HCT116 (cell line): ENCODE measurements around the gene STAB1. TPM values are rescaled to one million over a fixed set of nuclear protein-coding genes. Genes with fewer than 3 reads are reported as not detected.

Experiments
- ATAC-seq: fragments of 200-7000 bp; cut with Tn5 transposase; 2 replicates; pipeline ENCODE4 v1.9.1; 2020; ENCODE audit warnings: mild to moderate bottlenecking, moderate library complexity
- BruUV-seq: library from RNA; stranded (reverse); fragments of 400-500 nt; replicated peaks from 2 replicates; lab custom pipeline; 2021; lab: Mats Ljungman, UMichigan
- CTCF ChIA-PET: fragments of 300-600 bp; sonication (Branson Sonifier 250); formaldehyde crosslinking; loops from one replicate; lab custom pipeline; 2021; ENCODE audit warnings: antibody characterized with exemption; lab: Charles Lee
- POLR2A ChIA-PET: fragments of 300-600, 350-600 bp; sonication (Branson Sonifier 250); formaldehyde crosslinking; loops from one replicate; lab custom pipeline; 2021; ENCODE audit warnings: antibody characterized with exemption; lab: Charles Lee
- RAD21 ChIA-PET, 2 experiments: fragments of 300-600 bp; sonication (Branson Sonifier 250); formaldehyde crosslinking; loops; one replicate each; lab custom pipeline; 2023; ENCODE audit warnings: low total read pairs in 2 of 2; ENCODE audit not compliant: uncharacterized antibody in 2 of 2, unreplicated experiment in 2 of 2, low non-redundant PET in 1 of 2; lab: Charles Lee
- DNase-seq: peaks from one replicate; pipeline ENCODE4 v3.0.0-alpha.2; 2010; ENCODE audit warnings: low read depth, low spot score
- H2AFZ ChIP-seq: fragments of 200-600 bp; shearing (Covaris generic), sonication (generic); 2 replicates; pipeline ENCODE4 v1.6.1; 2017; ENCODE audit warnings: low read depth, mixed run types, mixed read lengths, antibody characterized with exemption, low read length; ENCODE audit not compliant: poor library complexity, severe bottlenecking
- H3K27ac ChIP-seq: 2 replicates; pipeline ENCODE4 v1.5.1; 2012; ENCODE audit warnings: low read depth, low read length
- H3K27me3 ChIP-seq: fragments of 200-600 bp; sonication (generic); 2 replicates; pipeline ENCODE4 v1.6.1; 2016; ENCODE audit warnings: mixed run types, low read length, mixed read lengths; ENCODE audit not compliant: insufficient read depth
- H3K36me3 ChIP-seq, 2 experiments: fragments of 200-500 bp in 1 of 2; fragments of 200-600 bp in 1 of 2; sonication (Bioruptor generic) in 1 of 2; sonication (generic) in 1 of 2; 2 replicates each; pipeline versions ENCODE4 v1.5.1 to v1.6.1; 2014 to 2016; ENCODE audit warnings: low read length in 2 of 2, inconsistent platforms in 1 of 2, mixed read lengths in 1 of 2, mixed run types in 1 of 2; ENCODE audit not compliant: insufficient read depth in 2 of 2, control insufficient read depth in 1 of 2
- H3K4me1 ChIP-seq, 2 experiments: fragments of 200-600 bp in 1 of 2; sonication (generic) in 1 of 2; 2 replicates each; pipeline versions ENCODE4 v1.5.1 to v1.6.1; 2012 to 2017; ENCODE audit warnings: low read length in 2 of 2, inconsistent platforms in 1 of 2, mild to moderate bottlenecking in 1 of 2, mixed read lengths in 1 of 2, mixed run types in 1 of 2, moderate library complexity in 1 of 2; ENCODE audit not compliant: insufficient read depth in 2 of 2, control insufficient read depth in 1 of 2
- H3K4me2 ChIP-seq: fragments of 200-600 bp; sonication (generic); 2 replicates; pipeline ENCODE4 v1.6.1; 2017; ENCODE audit warnings: mixed run types, low read length, mixed read lengths
- H3K4me3 ChIP-seq, 2 experiments: fragments of 200-600 bp in 1 of 2; sonication (generic) in 1 of 2; replicated peaks in 1 of 2; 2 replicates each; pipeline ENCODE4 v1.5.1; 2011 to 2016; ENCODE audit warnings: low read length in 2 of 2, control low read depth in 1 of 2, low read depth in 1 of 2, mild to moderate bottlenecking in 1 of 2, mixed read lengths in 1 of 2, mixed run types in 1 of 2
- H3K79me2 ChIP-seq: fragments of 200-600 bp; sonication (generic); 2 replicates; pipeline ENCODE4 v1.6.1; 2017; ENCODE audit warnings: mild to moderate bottlenecking, mixed run types, low read length, moderate library complexity, mixed read lengths; ENCODE audit not compliant: insufficient read depth
- H3K9ac ChIP-seq: fragments of 200-600 bp; sonication (generic); 2 replicates; pipeline ENCODE4 v1.6.1; 2016; ENCODE audit warnings: low read length, mixed read lengths
- H3K9me2 ChIP-seq: fragments of 200-600 bp; sonication (generic), shearing (Covaris generic); 2 replicates; pipeline ENCODE4 v1.6.1; 2017; ENCODE audit warnings: mixed run types, mild to moderate bottlenecking, moderate library complexity; ENCODE audit not compliant: insufficient read depth
- H3K9me3 ChIP-seq, 2 experiments: fragments of 200-500 bp in 1 of 2; fragments of 200-600 bp in 1 of 2; sonication (Bioruptor generic) in 1 of 2; sonication (generic) in 1 of 2; 2 replicates each; pipeline ENCODE4 v1.6.1; 2014 to 2017; ENCODE audit warnings: low read length in 2 of 2, mixed read lengths in 2 of 2, inconsistent platforms in 1 of 2, low read depth in 1 of 2, mild to moderate bottlenecking in 1 of 2, mixed run types in 1 of 2, moderate library complexity in 1 of 2; ENCODE audit not compliant: control insufficient read depth in 1 of 2, insufficient read depth in 1 of 2
- H4K20me1 ChIP-seq: fragments of 200-600 bp; sonication (generic), shearing (Covaris generic); 2 replicates; pipeline ENCODE4 v1.6.1; 2017; ENCODE audit warnings: mixed run types, mild to moderate bottlenecking, moderate library complexity; ENCODE audit not compliant: insufficient read depth
- CEBPB ChIP-seq: IDR thresholded peaks from 2 replicates; pipeline ENCODE4 v1.6.1; 2012; ENCODE audit warnings: low read depth
- ELF1 ChIP-seq: IDR thresholded peaks from 2 replicates; pipeline ENCODE4 v1.6.1; 2012; ENCODE audit warnings: low read depth, borderline replicate concordance
- EZH2phosphoT487 ChIP-seq: fragments of 200-600 bp; IDR thresholded peaks from 2 replicates; pipeline ENCODE4 v1.6.1; 2018; ENCODE audit warnings: antibody characterized with exemption, borderline replicate concordance
- FOSL1 ChIP-seq: IDR thresholded peaks from 2 replicates; pipeline ENCODE4 v1.6.1; 2012; ENCODE audit warnings: low read depth
- JUND ChIP-seq: IDR thresholded peaks from 2 replicates; pipeline ENCODE4 v1.6.1; 2012
- POLR2A ChIP-seq: IDR thresholded peaks from 2 replicates; pipeline ENCODE4 v1.7.0; 2011; ENCODE audit warnings: borderline replicate concordance; ENCODE audit not compliant: insufficient read depth, insufficient read length; ENCODE audit errors: extremely low read depth
- SRF ChIP-seq: IDR thresholded peaks from 2 replicates; pipeline ENCODE4 v1.6.1; 2012; ENCODE audit warnings: low read depth
- ZNF274 ChIP-seq: fragments of 200-500 bp; sonication (Bioruptor generic); IDR thresholded peaks from 2 replicates; pipeline ENCODE4 v1.6.1; 2014; ENCODE audit warnings: mild to moderate bottlenecking, low read depth, low read length, inconsistent platforms
- intact Hi-C: fragments of 100-400 bp; cut with micrococcal nuclease; formaldehyde crosslinking; loops from 2 replicates; pipeline ENCODE4 v1.10.0; 2022
- total RNA-seq: library from RNA; stranded (reverse); gene quantifications from one replicate; pipeline ENCODE4 v1.2.1, GENCODE V29; 2021; ENCODE audit not compliant: unreplicated experiment
- TF ChIP-seq, protein P1 (sequence below): IDR thresholded peaks from 2 replicates; pipeline ENCODE4 v1.6.1; 2012
- TF ChIP-seq, protein P2 (sequence below): IDR thresholded peaks from 2 replicates; pipeline ENCODE4 v1.6.1; 2012
- TF ChIP-seq, protein P3 (sequence below): IDR thresholded peaks from 2 replicates; pipeline ENCODE4 v1.6.1; 2011; ENCODE audit warnings: mild to moderate bottlenecking, low read length, moderate library complexity; ENCODE audit not compliant: insufficient replicate concordance; ENCODE audit errors: extremely low read depth

The STAB1 gene
- total RNA-seq, 1 experiment from 2014 or later = 0.44 TPM

GRCh38 chr3:52539010-52539653, 44.0 kb downstream of the STAB1 start (continued):
- TF ChIP-seq CEBPB = no peak
- TF ChIP-seq, protein P1, sequence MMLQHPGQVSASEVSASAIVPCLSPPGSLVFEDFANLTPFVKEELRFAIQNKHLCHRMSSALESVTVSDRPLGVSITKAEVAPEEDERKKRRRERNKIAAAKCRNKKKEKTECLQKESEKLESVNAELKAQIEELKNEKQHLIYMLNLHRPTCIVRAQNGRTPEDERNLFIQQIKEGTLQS = no peak
- TF ChIP-seq EZH2phosphoT487 = no peak
- TF ChIP-seq FOSL1 = no peak

DNA sequence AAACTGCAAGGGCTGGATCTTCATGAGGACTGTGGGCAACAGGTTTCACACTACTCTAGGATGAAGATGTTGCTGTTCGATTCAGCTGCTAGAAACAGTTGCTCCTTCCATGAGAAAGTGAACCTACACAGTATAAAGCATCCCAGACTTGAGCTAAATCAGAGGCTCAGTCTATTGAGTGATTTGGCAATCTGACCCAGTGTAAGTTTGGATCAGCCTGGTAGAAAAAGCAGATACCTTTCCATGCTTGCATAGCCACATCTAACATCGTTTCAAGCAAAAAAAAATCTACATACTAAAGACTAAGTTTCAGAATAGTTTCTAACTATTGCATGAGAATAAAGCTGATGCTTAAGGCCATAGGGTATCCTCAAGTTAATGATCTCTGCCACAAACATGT, 45.9 kb downstream of the STAB1 start:
- Histone ChIP-seq H2AFZ (no peak overlapping the region), H4K20me1 (0 out of 2 replicates have a peak, but pooled peaks cover 5% of the 10 kb centered on the region), H3K36me3 (peaks cover 4 to 7% of the 10 kb centered on the region in 2 experiments; a peak in 1 of 4 replicates), H3K79me2 (peaks cover 65% of the 10 kb centered on the region), H3K27me3 (no peaks in the 10 kb centered on the region), H3K4me3 (no peak overlapping the region), H3K4me2 (no peak overlapping the region), H3K4me1 (peaks cover 4 to 11% of the 10 kb centered on the region in 2 experiments; a peak in 3 of 4 replicates), H3K9me3 (no peaks in the 10 kb centered on the region), H3K27ac (no peak overlapping the region), H3K9me2 (no peaks in the 10 kb centered on the region), H3K9ac (no peak overlapping the region)
- no TSS peak for BruUV-seq
- TF ChIP-seq POLR2A = no peak
- TF ChIP-seq, protein P1 = no peak
- no peak for TF ChIP-seq ELF1
- TF ChIP-seq ZNF274 = no peak
- TF ChIP-seq CEBPB = no peak
- TF ChIP-seq, protein P2, sequence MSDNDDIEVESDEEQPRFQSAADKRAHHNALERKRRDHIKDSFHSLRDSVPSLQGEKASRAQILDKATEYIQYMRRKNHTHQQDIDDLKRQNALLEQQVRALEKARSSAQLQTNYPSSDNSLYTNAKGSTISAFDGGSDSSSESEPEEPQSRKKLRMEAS = no peak
- TF ChIP-seq JUND = no peak
- no peak for TF ChIP-seq SRF
- TF ChIP-seq FOSL1 = no peak
- TF ChIP-seq, protein P3, sequence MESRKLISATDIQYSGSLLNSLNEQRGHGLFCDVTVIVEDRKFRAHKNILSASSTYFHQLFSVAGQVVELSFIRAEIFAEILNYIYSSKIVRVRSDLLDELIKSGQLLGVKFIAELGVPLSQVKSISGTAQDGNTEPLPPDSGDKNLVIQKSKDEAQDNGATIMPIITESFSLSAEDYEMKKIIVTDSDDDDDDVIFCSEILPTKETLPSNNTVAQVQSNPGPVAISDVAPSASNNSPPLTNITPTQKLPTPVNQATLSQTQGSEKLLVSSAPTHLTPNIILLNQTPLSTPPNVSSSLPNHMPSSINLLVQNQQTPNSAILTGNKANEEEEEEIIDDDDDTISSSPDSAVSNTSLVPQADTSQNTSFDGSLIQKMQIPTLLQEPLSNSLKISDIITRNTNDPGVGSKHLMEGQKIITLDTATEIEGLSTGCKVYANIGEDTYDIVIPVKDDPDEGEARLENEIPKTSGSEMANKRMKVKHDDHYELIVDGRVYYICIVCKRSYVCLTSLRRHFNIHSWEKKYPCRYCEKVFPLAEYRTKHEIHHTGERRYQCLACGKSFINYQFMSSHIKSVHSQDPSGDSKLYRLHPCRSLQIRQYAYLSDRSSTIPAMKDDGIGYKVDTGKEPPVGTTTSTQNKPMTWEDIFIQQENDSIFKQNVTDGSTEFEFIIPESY = no peak
- DNase-seq = no peak
- ATAC-seq = no peak
- CTCF ChIA-PET = no interaction called here
- intact Hi-C loops = no loop called here
- POLR2A ChIA-PET = no interaction called here
- RAD21 ChIA-PET = no interaction called here
